ENCODE measurements around the gene IFI30.

Gene IFI30

DNA sequence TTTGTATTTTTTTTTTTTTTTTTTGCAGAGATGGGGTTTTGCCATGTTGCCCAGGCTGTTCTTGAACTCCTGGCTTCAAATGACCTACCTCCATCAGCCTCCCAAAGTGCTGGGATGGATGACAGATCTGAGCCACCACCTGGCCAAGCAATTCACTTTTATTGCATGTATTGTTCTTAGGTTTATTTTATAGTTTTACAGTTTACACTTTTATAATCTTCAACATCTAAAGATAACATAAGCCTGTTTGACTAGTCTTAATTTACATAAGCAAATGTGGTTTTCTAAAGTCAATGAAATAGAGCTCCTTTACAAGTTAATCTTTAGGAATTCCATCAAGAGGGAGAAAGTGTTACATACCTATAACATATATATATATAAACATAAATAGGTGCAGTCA lies 9.9 kb downstream of the IFI30 start:
- no peak overlapping the region for H3K4me3 ChIP-seq (ENCODE audit: low read depth, low read length)
- TF ChIP-seq, protein P1, sequence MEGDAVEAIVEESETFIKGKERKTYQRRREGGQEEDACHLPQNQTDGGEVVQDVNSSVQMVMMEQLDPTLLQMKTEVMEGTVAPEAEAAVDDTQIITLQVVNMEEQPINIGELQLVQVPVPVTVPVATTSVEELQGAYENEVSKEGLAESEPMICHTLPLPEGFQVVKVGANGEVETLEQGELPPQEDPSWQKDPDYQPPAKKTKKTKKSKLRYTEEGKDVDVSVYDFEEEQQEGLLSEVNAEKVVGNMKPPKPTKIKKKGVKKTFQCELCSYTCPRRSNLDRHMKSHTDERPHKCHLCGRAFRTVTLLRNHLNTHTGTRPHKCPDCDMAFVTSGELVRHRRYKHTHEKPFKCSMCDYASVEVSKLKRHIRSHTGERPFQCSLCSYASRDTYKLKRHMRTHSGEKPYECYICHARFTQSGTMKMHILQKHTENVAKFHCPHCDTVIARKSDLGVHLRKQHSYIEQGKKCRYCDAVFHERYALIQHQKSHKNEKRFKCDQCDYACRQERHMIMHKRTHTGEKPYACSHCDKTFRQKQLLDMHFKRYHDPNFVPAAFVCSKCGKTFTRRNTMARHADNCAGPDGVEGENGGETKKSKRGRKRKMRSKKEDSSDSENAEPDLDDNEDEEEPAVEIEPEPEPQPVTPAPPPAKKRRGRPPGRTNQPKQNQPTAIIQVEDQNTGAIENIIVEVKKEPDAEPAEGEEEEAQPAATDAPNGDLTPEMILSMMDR (IDR thresholded peaks at IDR 0.05; ENCODE audit: insufficient read depth, low read length, missing control alignments): no peak
- DNase-seq (ENCODE audit: low read depth, low spot score): no peak
- ChIA-PET POLR2A (no interaction called here), CTCF (interaction anchor here (0.7 to 3.5 kb wide), 5 partner anchors 8 to 70 kb away, joined by 3 to 19 read pairs (median 15); no protein-coding TSS in a partner anchor)

DNA sequence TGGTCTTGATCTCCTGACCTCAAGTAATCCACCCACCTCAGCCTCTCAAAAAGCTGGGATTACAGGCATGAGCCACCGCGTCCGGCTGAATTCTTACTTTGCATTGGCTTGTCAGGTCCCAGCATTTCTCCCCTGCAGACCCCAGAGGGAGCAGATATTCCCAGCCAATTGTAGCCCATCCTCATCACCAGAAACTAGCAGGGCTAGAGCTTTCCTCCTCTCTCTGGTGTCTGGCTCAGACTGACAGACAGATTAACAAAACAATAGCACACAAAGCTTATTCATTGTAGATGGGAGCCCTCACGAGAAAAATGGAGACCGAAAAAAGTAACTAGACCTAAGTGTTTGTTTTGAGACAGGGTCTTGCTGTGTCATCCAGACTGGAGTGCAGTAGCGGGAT lies 11.9 kb downstream of the IFI30 start:
- ChIA-PET POLR2A (no interaction called here), CTCF (interaction anchor here (0.8 to 3.5 kb wide), 6 partner anchors 17 to 72 kb away, joined by 3 to 17 read pairs (median 5); no protein-coding TSS in a partner anchor)
- DNase-seq (ENCODE audit: low read depth, low spot score): no peak
- TF ChIP-seq, protein P1 (IDR thresholded peaks at IDR 0.05; ENCODE audit: insufficient read depth, low read length, missing control alignments): no peak
- no peak overlapping the region for H3K4me3 ChIP-seq (ENCODE audit: low read depth, low read length)

DNA sequence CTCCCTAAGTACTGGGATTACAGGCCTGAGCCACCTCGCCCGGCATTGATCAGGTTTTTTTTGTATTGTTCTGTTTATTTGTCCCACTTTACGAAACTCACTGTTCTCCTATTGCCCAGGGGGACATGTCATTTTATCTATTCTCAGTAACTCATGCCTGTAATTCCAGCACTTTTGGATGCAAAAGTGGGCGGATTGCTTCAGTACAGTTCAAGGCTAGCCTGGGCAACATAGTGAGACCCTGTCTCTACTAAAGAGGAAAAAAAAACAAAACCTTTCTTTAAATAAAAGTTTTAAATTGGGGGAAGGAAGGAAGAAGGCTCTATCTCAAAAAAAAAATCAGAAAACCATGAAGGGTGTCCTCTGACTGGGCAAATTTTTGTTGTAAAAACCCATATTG lies 16.7 kb downstream of the IFI30 start:
- POLR2A ChIA-PET: no interaction called here
- CTCF ChIA-PET: interaction anchor here (0.7 to 4.4 kb wide), 3 partner anchors 62 to 135 kb away, joined by 3 to 123 read pairs (median 17); a partner anchor contains a TSS
- TF ChIP-seq, protein P1 (IDR thresholded peaks at IDR 0.05; ENCODE audit: insufficient read depth, low read length, missing control alignments): no peak

DNA sequence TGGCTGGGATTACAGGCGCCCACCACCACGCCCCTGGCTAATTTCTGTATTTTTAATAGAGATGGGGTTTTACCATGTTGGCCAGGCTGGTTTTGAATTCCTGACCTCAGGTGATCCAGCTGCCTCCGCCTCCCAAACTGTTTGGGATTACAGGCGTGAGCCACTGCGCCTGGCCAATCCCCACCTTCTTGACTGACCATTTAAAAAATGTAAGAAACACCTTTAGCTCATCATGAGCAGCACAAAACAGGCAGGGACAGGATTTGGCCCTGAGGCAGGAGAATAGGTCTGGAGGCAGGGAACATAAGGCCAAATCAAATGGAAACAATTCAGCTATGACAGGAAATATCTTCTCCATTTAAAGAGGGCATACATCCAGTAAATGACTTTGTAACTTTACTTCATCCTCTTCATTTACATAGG lies 18.0 kb downstream of the IFI30 start:
- H3K4me3 ChIP-seq (ENCODE audit: low read depth, low read length): peak overlapping the region; percentile 65
- TF ChIP-seq, protein P1 (IDR thresholded peaks at IDR 0.05; ENCODE audit: insufficient read depth, low read length, missing control alignments): no peak
- ChIA-PET POLR2A (interaction anchor here (1.1 kb wide), 1 partner anchor 90 kb away, joined by 5 read pairs; the partner anchor contains the start of gene JUND), CTCF (interaction anchor here (0.7 to 5.6 kb wide), 29 partner anchors 9 to 220 kb away, joined by 3 to 123 read pairs (median 6); partner anchors contain the start of genes IFI30, LSM4 and RAB3A)
- no peak for DNase-seq (ENCODE audit: low read depth, low spot score)

More for the DNA sequence above, 16.7 kb downstream of the IFI30 start:
- no peak for DNase-seq (ENCODE audit: low read depth, low spot score)
- no peak overlapping the region for H3K4me3 ChIP-seq (ENCODE audit: low read depth, low read length)

DNA sequence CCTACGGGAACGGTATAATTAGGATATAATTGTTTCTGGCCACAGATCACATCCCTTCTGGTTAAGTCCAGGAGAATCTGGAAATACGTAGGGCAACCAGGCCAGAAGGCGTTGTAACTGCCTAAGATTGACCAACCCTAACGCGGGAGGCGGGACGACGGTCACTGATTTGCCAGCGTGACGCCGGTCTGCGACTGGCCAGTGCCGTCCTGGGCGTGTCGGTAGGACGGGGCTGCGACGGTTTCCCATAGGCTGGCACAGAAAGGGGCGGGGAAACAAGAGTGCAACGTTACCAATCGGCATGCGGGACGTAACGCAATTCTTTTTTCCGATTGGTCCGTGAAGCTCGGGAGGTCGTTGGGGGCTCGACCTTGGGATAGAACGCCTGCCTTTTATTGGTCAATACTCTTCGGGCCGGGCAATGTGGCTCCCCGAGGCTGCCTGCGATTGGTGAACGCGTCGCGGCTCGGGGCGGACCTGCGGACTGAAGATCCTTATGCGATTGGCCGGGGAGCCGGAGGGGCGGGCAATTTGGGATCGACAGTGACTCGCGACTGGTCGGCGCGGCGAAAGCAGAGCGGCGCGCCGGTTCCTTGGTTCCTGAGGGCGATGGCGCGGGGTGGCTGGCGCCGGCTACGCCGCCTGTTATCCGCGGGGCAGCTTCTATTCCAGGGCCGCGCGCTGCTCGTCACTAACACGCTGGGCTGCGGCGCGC lies 19.2 kb downstream of the IFI30 start, which contains the start of gene MPV17L2:
TSS of gene MPV17L2 (plus strand) at position 546 of the 715 bp plus-strand sequence. CDS start at position 610, 64 bp downstream.
- TF ChIP-seq, protein P1 (IDR thresholded peaks at IDR 0.05; ENCODE audit: insufficient read depth, low read length, missing control alignments): no peak
- peak within 1 kb of the TSS; percentile 77 for H3K4me3 ChIP-seq (ENCODE audit: low read depth, low read length)
- CTCF ChIA-PET: interaction anchor here (0.6 to 5.6 kb wide), 22 partner anchors 9 to 140 kb away, joined by 3 to 123 read pairs (median 7); partner anchors contain the start of genes IFI30 and RAB3A
- DNase-seq (ENCODE audit: low read depth, low spot score): peak; percentile 100
- POLR2A ChIA-PET: interaction anchor here (0.6 to 1.0 kb wide), 6 partner anchors 28 to 259 kb away, joined by 3 to 7 read pairs (median 3); no protein-coding TSS in a partner anchor

Data from AG04449 (cell line).